ENCODE measurements around the gene ALG2. TPM values are rescaled to one million over a fixed set of nuclear protein-coding genes. Genes with fewer than 3 reads are reported as not detected.
"Not testable (repeated sequence)": the region's sequence is repeated elsewhere in the genome, so short reads cannot be mapped to it uniquely, and the experiment has no call there.

Gene ALG2
- total RNA-seq, 1 donor from 2014 or later = 25.0 TPM

DNA sequence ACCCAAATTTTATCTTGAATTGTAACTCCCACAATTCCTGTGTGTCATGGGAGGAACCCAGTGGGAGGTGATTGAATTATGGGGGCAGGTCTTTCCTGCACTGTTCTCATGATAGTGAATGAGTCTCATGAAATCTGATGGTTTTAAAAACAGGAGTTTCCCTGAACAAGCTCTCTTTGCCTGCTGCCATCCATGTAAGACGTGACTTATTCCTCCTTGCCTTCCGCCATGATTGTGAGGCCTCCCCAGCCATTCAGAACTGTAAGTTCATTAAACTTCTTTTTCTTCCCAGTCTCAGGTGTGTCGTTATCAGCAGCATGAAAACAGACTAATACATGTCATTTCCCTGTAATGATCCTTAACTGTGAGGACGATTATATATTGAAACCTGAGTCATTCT is 16.1 kb upstream of the ALG2 start:
- not testable (repeated sequence) for DNase-seq

DNA sequence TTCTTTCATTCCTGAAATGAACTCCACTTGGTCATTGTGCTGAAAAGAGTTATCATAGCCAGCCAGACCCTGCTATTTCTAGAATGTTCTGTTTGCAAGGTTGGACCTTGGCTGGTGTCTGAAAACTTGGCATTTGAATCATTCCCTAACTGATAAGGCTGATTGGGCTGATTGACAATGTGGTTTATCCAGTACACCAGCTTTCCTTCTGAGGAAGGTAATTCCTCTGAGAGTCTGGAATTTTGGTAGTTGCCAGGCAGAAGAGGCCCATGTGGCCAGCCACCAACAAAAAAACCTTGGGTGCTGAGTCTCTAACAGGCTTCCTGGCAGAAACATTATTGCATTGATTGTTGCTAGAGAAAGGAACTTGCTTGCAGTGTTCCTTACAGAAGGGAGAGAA is 15.6 kb upstream of the ALG2 start:
- no peak for DNase-seq

DNA sequence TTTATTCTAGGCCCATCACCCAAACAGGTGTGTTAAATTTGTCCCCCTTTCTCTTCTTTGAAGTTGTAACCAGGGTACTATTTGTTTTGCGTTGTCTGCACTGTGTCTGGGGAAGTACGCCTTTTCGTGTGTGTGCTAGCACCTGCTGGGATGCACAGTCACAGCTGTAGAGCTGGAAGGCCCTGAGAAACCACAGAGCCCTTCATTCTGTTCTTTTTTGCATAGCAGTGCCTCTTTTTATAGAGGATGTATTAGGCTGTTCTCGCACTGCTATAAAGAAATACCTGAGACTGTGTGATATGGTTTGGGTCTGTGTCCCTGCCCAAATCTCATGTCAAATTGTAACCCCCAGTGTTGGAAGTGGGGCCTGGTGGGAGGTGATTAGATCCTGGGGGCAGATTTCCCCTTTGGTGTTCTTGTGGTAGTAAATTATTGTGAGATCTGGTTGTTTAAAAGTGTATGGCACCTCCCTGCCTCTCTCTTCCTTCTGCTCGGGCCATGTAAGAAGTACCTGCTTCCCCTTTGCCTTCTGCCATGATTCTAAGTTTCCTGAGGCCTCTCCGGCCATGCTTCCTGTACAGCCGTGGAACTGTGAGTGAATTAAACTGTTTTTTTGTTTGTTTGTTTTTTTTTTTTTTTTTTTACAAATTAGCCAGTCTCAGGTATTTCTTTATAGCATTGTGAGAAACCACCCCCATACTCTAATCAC is 14.3 kb upstream of the ALG2 start:
- no peak for DNase-seq

DNA sequence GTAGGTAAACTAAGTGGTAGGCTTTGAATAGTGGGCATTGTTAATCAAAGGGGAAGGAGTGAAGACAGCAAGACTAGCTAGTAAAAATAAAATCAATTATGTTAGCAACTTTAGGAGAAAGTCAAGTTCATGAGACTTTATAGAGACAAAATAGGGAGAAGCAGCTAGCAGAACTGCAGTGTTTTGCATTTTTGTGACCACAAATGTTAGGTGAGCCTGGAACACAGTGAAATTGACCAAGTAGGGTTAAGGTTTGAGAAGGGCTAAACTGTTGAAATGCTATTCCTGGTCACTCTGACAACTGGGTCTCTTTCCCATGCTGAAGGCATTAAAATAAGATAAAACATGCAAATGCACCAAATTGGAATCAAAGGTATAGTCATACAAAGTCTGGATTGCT is 13.3 kb upstream of the ALG2 start:
- no peak for DNase-seq

DNA sequence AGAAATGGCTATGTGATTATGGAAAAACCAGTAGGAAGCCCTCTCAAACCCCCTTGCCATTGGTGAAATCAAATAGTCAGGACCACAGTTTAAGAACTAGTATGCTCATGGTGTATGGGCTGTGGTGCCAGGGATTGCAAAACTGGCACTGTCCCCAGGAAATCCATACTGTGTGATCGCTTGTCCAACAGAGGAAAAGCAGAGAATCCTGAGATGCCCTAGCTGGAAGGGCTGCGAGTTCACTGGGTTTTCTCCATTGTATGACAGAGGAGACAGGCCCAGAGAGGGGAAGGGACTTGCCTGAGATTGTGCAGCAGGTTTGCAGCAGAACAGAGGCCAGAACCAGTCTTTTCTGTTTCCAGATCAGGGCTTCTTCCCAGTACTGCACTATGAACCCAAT is 12.9 kb upstream of the ALG2 start:
- no peak for DNase-seq

DNA sequence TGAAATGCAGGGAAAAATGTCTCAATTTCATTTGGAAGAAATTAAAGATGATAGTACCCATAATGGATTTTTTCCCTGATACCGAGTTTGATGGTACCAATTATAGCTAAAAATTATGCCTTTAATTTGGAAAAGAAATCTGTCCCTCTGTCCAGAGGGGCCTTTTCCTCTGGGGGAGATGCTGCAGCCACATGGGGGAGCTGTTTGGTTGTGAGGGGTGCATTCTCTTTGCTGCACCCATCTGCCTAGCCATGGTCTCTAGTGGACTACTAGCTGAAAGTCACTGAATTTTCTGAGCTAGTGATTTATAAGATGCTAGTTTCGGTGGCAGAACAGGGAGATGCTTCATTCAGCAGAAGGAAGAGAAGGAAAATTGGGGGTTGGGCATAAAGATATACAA is 10.0 kb upstream of the ALG2 start:
- DNase-seq = no peak

DNA sequence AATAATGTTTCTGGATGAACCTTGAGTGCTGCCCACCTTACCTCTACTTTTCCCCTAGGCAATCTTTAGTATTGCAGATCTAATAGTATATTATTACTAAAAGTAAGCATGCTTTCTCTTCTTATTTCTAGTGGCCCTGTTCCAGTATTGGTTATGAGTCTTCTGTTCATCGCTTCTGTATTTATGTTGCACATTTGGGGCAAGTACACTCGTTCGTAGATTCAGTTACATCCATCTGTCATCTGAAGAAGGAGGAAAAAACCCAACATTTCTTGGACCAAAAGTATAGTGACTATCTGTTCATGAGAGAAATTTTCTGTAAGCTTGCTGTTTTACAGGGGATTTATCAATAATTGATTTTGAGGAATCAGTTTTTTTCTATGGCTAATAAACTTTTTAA is 8.5 kb upstream of the ALG2 start:
- DNase-seq = no peak

DNA sequence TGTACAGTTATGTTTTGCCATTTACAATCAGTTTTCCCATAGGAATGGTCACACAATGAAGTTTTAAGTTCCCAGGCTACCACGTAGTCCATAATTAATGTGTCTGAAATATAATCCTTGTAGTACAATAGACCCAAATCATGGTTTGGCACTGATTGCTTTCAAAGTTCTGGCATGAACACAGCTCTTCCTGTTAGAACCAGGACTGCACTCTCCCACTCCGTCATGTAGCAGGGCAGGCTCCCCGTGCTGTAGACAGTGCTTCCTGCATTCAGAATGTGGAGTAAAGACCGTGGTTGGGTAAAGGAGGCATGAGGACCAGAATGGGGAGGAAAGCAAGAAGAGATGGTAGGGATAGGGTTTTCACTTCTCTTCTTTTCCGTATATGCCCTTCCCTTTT is 4.3 kb upstream of the ALG2 start:
- no peak for DNase-seq

DNA sequence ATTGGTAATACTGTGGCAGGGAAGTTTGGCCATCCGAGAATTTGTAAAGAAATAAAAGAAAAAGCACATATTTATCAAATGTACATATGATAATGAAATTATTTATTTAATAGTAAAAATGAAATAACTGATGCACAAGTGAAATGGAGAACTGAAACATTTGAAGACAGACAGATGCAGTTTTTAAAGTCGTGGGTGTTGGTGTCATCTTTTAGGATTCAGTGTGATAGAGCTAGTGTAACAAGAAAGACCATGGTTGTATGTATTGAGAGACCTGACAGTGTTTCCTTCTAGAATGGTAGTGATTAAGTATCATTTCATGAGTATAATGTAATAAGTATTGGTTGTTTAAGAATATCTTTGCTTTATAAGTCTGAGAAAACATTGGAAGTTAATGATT is 2.7 kb upstream of the ALG2 start:
- no peak for DNase-seq

DNA sequence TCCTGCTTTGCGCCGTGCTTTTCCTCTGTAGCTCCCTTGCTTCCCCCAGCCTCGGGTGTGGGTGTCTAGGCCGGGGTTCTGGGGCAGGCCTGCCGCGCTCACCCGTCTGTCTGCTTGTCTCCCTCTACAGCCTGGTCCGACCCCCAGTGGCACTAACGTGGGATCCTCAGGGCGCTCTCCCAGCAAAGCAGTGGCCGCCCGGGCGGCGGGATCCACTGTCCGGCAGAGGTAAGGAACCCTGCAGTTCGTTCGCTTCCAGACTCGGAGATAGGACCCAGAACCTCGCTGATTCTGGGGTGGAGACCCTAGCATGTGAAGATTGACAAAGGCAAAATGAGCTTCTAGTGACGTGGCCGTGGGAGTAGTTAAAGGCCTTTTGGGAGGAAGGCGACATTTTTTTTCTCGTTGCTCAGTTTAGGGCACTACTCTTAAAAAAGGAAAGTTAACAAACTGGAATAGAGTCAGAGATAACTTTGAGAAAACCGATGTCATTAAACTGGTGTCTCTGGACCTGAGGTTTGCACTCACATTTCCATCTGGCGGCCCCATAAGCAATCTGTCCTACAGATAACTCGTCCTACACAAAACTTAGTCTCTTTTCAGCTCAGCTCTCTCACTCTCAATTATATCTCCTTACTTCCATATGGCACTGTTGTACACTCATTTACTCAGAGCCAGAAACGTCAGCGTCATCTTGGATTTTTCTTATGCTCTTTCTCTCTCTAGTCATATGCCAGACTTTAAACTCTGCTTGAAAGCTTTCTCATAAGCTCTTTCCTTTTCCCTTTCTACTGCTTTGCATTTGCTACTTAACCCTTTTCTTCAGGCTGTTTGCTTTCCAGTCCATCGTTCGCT is 901 bp upstream of the ALG2 start:
- DNase-seq = no peak

DNA sequence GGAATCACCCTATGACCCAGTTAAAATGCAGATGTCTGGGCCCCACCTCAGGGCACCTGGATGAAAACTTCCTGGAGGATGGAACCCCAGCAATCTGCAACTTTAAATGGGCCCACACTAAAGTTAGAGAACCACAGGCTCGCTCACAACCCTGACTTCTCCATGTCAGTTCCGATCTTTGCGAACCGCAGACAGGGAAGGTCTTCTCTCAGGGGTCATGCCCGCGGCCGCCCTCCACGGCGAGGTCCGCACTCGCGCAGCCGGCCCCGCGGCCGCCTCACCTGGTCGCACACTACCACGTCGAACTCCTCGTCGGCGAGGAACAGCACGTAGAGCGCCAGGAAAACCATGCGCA is 499 bp downstream of the ALG2 start:
- DNase-seq = no peak

DNA sequence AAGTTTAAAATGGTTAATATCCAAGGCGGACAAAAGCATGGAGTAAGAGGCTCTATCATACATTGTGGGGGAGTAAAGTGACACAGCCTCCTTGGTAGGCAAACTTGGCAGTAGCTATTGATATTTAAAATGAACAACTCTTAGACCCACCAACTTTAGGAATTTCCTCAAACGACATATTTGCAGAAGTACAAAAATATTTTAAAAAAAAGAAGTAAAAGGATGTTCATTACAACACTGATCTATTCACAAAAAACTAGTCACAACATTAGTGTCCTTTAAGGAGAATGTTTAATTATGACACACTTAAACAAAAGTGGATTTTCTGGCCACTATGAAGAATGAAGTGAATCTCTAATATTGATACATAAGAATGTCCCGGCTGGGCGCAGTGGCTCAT is 1.7 kb downstream of the ALG2 start:
- DNase-seq = no peak

DNA sequence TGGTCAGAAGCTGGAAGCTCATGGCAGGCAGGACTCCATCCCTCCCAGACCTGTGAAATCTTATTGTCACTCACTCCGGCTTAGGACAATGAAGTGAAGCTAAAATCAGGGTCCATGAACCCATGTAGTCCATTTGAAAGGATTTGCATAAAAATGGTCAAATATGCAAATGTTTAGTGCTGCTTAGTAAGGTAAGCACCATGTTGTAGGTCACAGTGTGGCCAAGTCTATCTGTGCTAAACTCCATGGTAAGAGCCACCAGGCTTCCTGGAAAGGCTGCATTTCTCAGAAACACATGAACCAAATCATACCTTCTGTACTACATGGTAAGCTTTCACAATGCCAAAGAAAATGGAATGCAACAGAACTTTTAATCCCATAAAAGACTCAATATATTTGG is 5.7 kb downstream of the ALG2 start:
- no peak for DNase-seq

DNA sequence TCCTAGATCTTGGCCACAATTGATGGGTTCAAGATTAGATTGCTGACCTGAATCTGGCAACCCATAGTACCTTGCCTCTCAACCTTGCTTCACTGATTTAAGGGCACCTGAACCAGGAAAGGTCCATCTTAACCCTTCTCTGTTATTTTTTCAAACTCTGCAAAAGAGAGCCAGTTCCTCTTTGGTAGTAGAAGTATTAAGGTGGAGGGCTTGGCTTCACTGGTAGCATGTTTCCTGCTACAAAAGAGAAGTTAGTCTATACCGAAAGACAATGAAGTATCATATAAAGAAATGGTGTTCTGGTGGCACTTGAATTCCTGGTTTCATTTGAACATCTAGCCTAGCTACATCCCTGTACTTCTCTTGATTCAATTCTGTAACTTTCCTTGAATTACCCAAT is 8.5 kb downstream of the ALG2 start:
- DNase-seq = no peak

DNA sequence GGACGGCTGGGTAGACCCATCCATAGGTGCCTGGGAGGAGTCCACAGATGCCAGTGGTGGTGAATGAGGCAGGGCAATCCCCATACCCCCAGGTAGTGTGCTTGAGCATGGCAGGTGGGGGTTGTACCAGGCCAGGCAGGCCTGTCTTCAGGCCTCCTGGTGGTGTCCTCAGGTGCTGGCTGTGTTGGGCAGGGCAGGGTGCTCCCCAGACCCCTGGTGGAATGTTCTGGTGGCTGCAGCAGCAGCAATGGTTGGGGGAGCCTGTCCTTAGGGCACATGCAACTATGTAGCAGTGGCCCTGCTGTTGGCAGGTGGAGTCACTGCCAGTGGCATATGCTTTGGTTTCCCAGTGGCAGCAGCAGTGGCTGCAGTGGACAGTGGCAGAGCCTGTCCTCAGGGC is 10.0 kb downstream of the ALG2 start:
- no peak for DNase-seq

DNA sequence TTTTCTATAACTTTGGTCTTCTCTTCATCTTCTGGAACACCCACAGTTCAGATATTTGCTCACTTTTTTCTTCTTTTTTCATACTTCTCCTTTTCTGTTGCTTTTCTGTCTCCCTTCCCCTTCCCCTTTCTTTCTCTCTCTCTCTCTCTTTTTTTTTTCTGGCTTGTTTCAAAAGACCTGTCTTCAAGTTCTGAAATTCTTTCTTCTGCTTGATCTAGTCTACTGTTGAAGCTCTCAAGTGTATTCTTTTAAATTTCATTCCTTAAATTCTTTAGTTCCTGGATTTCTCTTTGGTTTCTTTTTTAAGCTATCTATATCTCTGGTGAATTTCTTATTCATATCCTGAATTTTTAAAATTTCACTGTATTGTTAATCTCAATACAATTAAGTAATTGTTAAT is 11.2 kb downstream of the ALG2 start:
- DNase-seq = no peak

DNA sequence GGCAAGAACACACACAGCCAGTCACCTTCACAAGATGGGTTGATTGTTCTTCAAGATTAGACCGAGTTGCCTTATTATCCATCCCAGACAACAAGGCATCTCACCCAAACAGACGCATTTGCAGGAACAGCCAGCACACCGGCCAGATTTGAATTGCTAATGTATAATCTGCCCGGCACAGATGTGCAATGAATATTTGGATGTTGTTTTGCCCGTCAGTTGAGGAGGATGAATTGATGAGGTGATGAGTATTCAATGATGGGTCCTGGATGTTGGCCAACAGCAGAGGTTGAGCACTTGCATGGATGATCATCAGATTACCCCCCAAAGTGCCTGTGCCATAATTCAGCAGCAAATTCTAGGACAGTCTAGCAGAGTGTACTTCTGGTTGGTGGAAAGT is 20.1 kb downstream of the ALG2 start:
- DNase-seq = no peak

DNA sequence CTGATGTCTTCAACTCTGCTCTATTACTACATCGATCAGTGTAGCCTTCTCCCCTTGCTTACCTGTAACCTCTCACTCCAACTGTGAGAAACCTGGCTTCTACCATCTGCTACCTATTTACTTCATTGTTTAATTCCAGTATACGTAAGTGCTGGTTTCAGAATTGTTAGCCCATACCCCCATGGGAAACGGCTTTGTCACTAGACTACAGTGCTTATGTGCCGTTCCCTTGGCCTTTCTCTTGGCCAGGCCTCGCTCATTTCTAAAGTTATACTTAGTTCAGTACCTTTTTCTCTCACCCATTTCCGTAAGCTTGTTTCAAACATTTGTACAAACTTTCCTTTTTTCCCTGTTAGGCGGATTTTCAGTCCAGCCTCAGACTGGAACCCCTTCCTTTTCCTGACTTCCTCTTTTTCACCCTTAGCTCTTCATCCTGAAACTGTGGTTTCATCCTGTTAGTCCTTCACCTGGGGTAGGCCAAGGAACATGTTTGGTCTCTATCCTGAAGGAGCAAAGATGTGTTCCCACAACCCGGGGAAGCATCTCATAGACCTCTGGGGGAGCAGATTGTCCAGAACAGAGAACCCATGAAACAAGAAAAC is 21.7 kb downstream of the ALG2 start:
- no peak for DNase-seq

DNA sequence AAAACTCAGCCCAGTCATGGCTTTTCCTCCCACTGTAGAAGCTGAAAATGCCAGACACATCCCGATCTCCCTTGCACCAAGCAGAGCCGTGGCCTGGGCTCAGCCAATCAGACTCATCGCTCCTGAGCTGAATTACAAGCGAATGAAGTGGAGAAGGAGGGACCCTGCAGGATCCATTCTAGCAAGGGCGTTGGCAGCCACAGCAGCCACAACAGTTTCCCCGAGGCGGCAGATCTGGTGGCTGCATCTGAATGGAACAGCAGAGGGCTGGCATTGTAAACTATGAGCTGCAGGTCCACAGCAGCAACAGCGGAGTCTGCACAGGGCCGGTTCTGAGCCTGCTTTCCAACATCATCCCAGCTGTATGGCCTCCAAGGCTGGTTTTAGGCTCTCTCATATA is 23.8 kb downstream of the ALG2 start:
- DNase-seq = no peak

DNA sequence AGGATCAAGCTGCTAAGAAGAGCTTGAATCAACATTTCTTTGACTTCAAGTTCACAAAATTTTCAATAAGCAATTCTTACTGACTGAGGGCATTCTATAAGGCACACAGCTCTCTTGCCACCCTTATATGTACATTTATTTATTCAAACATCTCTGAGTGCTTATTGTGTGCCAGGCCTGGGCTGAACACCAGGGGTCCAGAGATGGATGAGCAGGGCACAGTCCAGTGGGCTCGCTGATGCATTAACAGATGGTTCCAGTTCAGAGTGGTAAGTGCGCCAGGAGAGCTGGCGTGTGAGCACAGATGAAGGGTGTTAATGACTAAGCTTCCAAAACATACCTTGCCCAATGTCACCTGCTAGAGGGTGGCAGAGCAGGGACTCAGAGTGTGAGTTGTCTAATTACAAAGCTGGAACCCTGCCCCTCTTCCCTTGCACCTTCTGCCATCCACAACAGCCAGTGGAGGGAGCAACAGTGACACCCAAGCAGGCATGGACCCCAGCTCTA is 24.6 kb downstream of the ALG2 start:
- DNase-seq = no peak

DNA sequence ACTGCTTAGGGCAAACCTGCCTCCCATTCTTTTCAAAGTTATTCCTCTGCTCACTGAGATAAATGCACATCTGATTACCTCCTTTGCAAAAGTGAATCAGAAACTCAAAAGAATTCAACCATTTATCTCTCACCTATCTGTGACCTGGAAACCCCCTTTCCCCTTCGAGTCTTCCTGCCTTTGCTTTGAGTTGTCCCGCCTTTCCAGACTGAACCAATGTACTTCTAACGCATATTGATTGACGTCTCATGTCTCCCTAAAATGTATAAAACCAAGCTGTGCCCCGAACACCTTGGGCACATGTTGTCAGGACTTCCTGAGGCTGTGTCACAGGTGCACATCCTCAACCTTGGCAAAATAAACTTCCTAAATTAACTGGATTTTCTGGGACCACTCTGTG is 25.3 kb downstream of the ALG2 start:
- DNase-seq = not testable (repeated sequence)

DNA sequence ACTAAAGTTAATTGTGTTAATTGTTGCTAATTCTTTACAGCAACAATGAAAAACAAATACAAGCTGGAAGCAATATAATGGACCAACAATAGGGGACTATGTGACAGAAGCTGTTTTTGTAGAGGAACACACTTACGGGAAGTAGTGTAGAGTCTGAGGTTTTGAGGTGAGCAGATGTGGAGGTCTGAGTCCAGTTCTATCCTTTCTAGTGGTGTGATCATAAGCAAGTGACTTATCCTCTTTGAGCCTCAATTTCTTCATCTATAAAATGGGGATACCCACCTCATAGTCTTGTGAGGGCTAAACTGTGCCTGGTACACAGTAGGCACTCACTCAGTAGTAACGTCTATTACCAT is 28.3 kb downstream of the ALG2 start:
- DNase-seq = no peak

DNA sequence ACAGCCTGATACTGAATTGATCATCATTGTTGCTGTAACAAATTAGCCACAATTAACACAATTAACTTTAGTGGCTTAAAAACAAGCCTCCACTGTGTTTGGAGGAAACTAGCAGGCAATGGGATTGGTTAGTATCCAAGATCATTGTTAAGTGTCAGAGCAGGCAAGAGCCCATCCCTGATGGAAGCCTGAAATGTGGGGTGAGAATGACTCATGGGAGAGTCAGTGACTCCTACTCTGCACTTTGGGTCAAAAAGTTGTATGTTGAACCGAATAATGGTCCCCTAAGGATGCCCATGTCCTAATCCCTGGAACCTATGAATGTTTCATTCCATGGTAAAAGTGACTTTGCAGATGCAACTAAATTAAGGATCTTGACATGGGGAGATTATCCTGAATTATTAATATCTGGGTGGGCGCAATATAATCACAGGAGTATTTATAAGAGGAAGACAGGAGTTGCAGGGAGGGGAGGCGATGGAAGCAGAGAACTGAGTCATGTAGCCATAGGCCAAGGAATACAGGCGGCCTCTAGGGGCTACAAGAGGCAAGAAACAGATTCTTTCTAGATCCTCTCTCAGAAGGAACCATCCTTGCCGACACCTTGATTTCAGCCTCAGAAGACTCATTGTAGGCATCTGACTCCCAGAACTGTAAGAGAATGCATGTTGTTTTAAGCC is 28.8 kb downstream of the ALG2 start:
- DNase-seq = no peak
